Natural killer cell (primary cell): ENCODE data around the gene NHSL1. TPM values are rescaled to one million over a fixed set of nuclear protein-coding genes. Genes with fewer than 3 reads are reported as not detected.

Source experiments
- ATAC-seq, 3 donors: fragments of 150-1000 bp in 2 of 3; fragments of 200-7000 bp in 1 of 3; cut with Tn5 transposase; 1 replicate in 1 of 3; 2 replicates in 2 of 3; pipeline ENCODE4 v1.10.0; 2021; ENCODE audit warnings: mild to moderate bottlenecking in 2 of 3, moderate library complexity in 2 of 3
- DNase-seq, 2 donors: peaks; one replicate each; pipeline versions ENCODE4 v3.0.0 to v3.0.0-alpha.2; 2013 to 2021; ENCODE audit warnings: mixed read lengths in 1 of 2
- H3K27ac ChIP-seq: one replicate; pipeline ENCODE4 v1.5.1; 2013; ENCODE audit warnings: mild to moderate bottlenecking, low read length
- H3K27me3 ChIP-seq: one replicate; pipeline ENCODE4 v1.6.1; 2013; ENCODE audit warnings: low read length; ENCODE audit not compliant: control insufficient read depth, insufficient read depth
- H3K36me3 ChIP-seq: one replicate; pipeline ENCODE4 v1.6.1; 2013; ENCODE audit warnings: low read length; ENCODE audit not compliant: control insufficient read depth, insufficient read depth
- H3K4me1 ChIP-seq: one replicate; pipeline ENCODE4 v1.6.1; 2013; ENCODE audit warnings: low read length; ENCODE audit not compliant: control insufficient read depth, insufficient read depth
- H3K4me3 ChIP-seq: one replicate; pipeline ENCODE4 v1.5.1; 2013; ENCODE audit warnings: low read length
- H3K9me3 ChIP-seq: one replicate; pipeline ENCODE4 v1.6.1; 2013; ENCODE audit warnings: low read length; ENCODE audit not compliant: control insufficient read depth, insufficient read depth
- H3K27ac Mint-ChIP-seq, 2 donors: one replicate each; pipeline ENCODE4 v1.8.0; 2022; ENCODE audit warnings: mild to moderate bottlenecking in 2 of 2, mixed read lengths in 2 of 2, moderate library complexity in 1 of 2
- H3K27me3 Mint-ChIP-seq, 2 donors: one replicate each; pipeline ENCODE4 v1.8.0; 2022; ENCODE audit warnings: low read depth in 2 of 2, mixed read lengths in 2 of 2
- H3K36me3 Mint-ChIP-seq: one replicate; pipeline ENCODE4 v1.8.0; 2022; ENCODE audit warnings: mixed read lengths
- H3K4me1 Mint-ChIP-seq, 2 donors: one replicate each; pipeline ENCODE4 v1.8.0; 2022; ENCODE audit warnings: mixed read lengths in 2 of 2
- H3K4me3 Mint-ChIP-seq: one replicate; pipeline ENCODE4 v1.8.0; 2022; ENCODE audit warnings: mild to moderate bottlenecking, moderate library complexity, mixed read lengths
- H3K9me3 Mint-ChIP-seq, 2 donors: one replicate each; pipeline ENCODE4 v1.8.0; 2022; ENCODE audit warnings: mixed read lengths in 2 of 2
- WGBS: methylation state at CpG from one replicate; pipeline ENCODE4 v1.1.7; 2013; ENCODE audit warnings: missing lambda C conversion rate; ENCODE audit not compliant: insufficient coverage; 5-methylcytosine and 5-hydroxymethylcytosine counted together
- intact Hi-C: fragments of 100-400 bp; cut with micrococcal nuclease; formaldehyde crosslinking; loops from one replicate; pipeline ENCODE4 v1.14.2; 2022
- total RNA-seq, 4 donors: library from RNA; stranded (reverse); fragments of 120-200 nt in 1 of 4; gene quantifications; one replicate each; pipeline versions ENCODE4 v1.2.3 to v1.2.4, GENCODE V29; 2013 to 2022
- TF ChIP-seq, protein P1 (sequence below): fragments of 200-600 bp; IDR thresholded peaks from one replicate; pipeline ENCODE4 v1.8.0; 2022; ENCODE audit warnings: antibody characterized with exemption

NHSL1 gene
- total RNA-seq, 3 donors from 2014 or later (not counting 1 experiment from before 2014, with no cell fraction given), result 0.38 to 0.75 (median 0.68) TPM

GRCh38 chr6:138477913-138478539 is 21.3 kb downstream of the NHSL1 start:
- H3K27me3 Mint-ChIP-seq, result peaks cover 3 to 13% of the 10 kb centered on the region in 2 donors
- TF ChIP-seq, protein P1, sequence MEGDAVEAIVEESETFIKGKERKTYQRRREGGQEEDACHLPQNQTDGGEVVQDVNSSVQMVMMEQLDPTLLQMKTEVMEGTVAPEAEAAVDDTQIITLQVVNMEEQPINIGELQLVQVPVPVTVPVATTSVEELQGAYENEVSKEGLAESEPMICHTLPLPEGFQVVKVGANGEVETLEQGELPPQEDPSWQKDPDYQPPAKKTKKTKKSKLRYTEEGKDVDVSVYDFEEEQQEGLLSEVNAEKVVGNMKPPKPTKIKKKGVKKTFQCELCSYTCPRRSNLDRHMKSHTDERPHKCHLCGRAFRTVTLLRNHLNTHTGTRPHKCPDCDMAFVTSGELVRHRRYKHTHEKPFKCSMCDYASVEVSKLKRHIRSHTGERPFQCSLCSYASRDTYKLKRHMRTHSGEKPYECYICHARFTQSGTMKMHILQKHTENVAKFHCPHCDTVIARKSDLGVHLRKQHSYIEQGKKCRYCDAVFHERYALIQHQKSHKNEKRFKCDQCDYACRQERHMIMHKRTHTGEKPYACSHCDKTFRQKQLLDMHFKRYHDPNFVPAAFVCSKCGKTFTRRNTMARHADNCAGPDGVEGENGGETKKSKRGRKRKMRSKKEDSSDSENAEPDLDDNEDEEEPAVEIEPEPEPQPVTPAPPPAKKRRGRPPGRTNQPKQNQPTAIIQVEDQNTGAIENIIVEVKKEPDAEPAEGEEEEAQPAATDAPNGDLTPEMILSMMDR, result no peak
- no peaks in the 10 kb centered on the region for H3K36me3 Mint-ChIP-seq
- Histone ChIP-seq H3K4me3 (no peak overlapping the region), H3K27ac (no peak overlapping the region), H3K27me3 (no peaks in the 10 kb centered on the region), H3K4me1 (no peaks in the 10 kb centered on the region), H3K9me3 (no peaks in the 10 kb centered on the region), H3K36me3 (no peaks in the 10 kb centered on the region)
- 77% methylated on average over 3 of the region's 4 CpGs for WGBS
- H3K4me3 Mint-ChIP-seq, result no peak overlapping the region
- intact Hi-C loops, result no loop called here
- H3K9me3 Mint-ChIP-seq, result no peaks in the 10 kb centered on the region
- no peak overlapping the region for H3K27ac Mint-ChIP-seq
- no peaks in the 10 kb centered on the region for H3K4me1 Mint-ChIP-seq
- DNase-seq (no peak), ATAC-seq (no peak)

DNA sequence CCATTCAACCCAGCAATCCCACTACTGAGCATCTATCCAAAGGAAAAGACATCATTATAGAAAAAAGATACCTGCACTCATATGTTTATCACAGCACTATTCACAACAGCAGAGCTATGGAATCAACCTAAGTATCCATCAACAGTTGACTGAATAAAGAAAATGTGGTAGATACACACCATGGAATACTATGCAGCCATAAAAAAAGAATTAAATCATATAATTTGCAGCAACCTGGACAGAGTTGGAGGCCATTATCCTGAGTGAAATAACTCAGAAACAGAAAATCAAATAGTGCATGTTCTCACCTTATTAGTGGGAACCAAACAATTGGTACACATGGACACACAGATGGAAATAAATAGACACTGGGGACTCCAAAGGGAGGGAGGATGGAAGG is 23.2 kb downstream of the NHSL1 start:
- intact Hi-C loops, result no loop called here
- Mint-ChIP-seq H3K36me3 (no peaks in the 10 kb centered on the region), H3K4me3 (no peak overlapping the region), H3K4me1 (no peaks in the 10 kb centered on the region), H3K27me3 (peaks cover 3 to 13% of the 10 kb centered on the region in 2 donors), H3K27ac (no peak overlapping the region), H3K9me3 (no peaks in the 10 kb centered on the region)
- Histone ChIP-seq H3K27me3 (no peaks in the 10 kb centered on the region), H3K4me3 (no peak overlapping the region), H3K27ac (no peak overlapping the region), H3K9me3 (no peaks in the 10 kb centered on the region), H3K4me1 (no peaks in the 10 kb centered on the region), H3K36me3 (no peaks in the 10 kb centered on the region)
- ATAC-seq (no peak), DNase-seq (no peak)
- TF ChIP-seq, protein P1, result no peak

DNA sequence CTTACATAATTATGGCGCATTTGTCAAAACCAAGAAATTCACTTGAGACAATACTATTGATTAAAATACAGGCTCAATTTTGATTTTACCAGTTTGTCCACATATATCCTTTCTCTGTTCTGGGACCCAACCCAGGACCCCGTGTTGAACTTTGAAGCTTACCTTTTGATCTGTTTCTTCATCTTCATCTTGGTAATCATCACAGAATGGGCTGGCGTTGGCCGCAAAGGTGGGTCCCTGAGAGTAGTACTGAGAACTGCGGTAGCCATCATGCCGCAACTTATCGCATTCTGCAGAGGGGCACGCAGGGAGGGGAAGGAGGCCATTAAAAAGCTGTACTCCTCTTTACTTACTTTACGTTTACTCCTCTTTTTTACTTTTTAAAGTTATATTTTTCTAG is 26.1 kb downstream of the NHSL1 start:
- H3K36me3 ChIP-seq, result no peaks in the 10 kb centered on the region
- TF ChIP-seq, protein P1, result no peak
- H3K27me3 ChIP-seq, result no peaks in the 10 kb centered on the region
- intact Hi-C loops, result no loop called here
- Mint-ChIP-seq H3K36me3 (no peaks in the 10 kb centered on the region), H3K4me3 (no peak overlapping the region), H3K9me3 (no peaks in the 10 kb centered on the region), H3K4me1 (no peaks in the 10 kb centered on the region), H3K27ac (no peak overlapping the region), H3K27me3 (no peaks in the 10 kb centered on the region)
- ATAC-seq, result no peak
- no peaks in the 10 kb centered on the region for H3K9me3 ChIP-seq
- no peak overlapping the region for H3K4me3 ChIP-seq
- WGBS, result 88% methylated on average over 8 of the region's 9 CpGs
- H3K27ac ChIP-seq, result no peak overlapping the region
- no peaks in the 10 kb centered on the region for H3K4me1 ChIP-seq
- DNase-seq, result no peak
